MCF 10A (cell line): Measurements from ENCODE around the gene BRSK1. TPM values are rescaled to one million over a fixed set of nuclear protein-coding genes. Genes with fewer than 3 reads are reported as not detected.

ENCODE experiments used
- BruUV-seq: library from RNA; stranded (reverse); fragments of 400-500 nt; replicated peaks from 2 replicates; lab custom pipeline; 2021; lab: Mats Ljungman, UMichigan
- CTCF ChIA-PET: fragments of 300-600 bp; sonication (Branson Sonifier 250); formaldehyde crosslinking; extraction: SDS; loops from one replicate; lab custom pipeline; 2021; ENCODE audit warnings: antibody characterized with exemption, inconsistent platforms; lab: Yijun Ruan, JAX
- POLR2A ChIA-PET: fragments of 300-600, 350-650 bp; sonication (Branson Sonifier 250); formaldehyde crosslinking; extraction: SDS; loops from one replicate; lab custom pipeline; 2020; ENCODE audit warnings: antibody characterized with exemption, inconsistent platforms; lab: Yijun Ruan, JAX
- DNase-seq: peaks from one replicate; pipeline ENCODE4 v3.0.0-alpha.2; 2018; ENCODE audit not compliant: unreplicated experiment
- H3K27ac Mint-ChIP-seq: one replicate; pipeline ENCODE4 v1.8.0; 2022; ENCODE audit warnings: mild to moderate bottlenecking, low read depth, mixed read lengths; ENCODE audit not compliant: unreplicated experiment
- H3K27me3 Mint-ChIP-seq: one replicate; pipeline ENCODE4 v1.8.0; 2022; ENCODE audit warnings: mixed read lengths; ENCODE audit not compliant: insufficient read depth, unreplicated experiment
- H3K36me3 Mint-ChIP-seq: one replicate; pipeline ENCODE4 v1.8.0; 2022; ENCODE audit warnings: mild to moderate bottlenecking, moderate library complexity, mixed read lengths; ENCODE audit not compliant: insufficient read depth, unreplicated experiment
- H3K4me1 Mint-ChIP-seq: one replicate; pipeline ENCODE4 v1.8.0; 2022; ENCODE audit warnings: mixed read lengths; ENCODE audit not compliant: insufficient read depth, unreplicated experiment
- H3K4me3 Mint-ChIP-seq: one replicate; pipeline ENCODE4 v1.8.0; 2022; ENCODE audit warnings: mild to moderate bottlenecking, moderate library complexity, mixed read lengths; ENCODE audit not compliant: unreplicated experiment
- H3K9me3 Mint-ChIP-seq: one replicate; pipeline ENCODE4 v1.8.0; 2022; ENCODE audit warnings: mixed read lengths; ENCODE audit not compliant: unreplicated experiment
- CTCF ChIP-seq: fragments of 200-600 bp; IDR thresholded peaks from one replicate; pipeline ENCODE4 v1.8.0; 2022; ENCODE audit warnings: antibody characterized with exemption, mild to moderate bottlenecking; ENCODE audit not compliant: unreplicated experiment
- intact Hi-C: fragments of 100-400 bp; cut with micrococcal nuclease; formaldehyde crosslinking; loops from 2 replicates; pipeline ENCODE4 v1.14.1; 2022
- total RNA-seq: library from RNA; stranded (reverse); gene quantifications from 2 replicates; pipeline ENCODE4 v1.2.3, GENCODE V29; 2022

BRSK1 gene
- total RNA-seq, 1 experiment from 2014 or later: 5.1 TPM

GRCh38 chr19:55259540-55260210 lies 24.1 kb upstream of the BRSK1 start:
- ChIA-PET POLR2A (interaction anchor here (0.7 to 2.1 kb wide), 36 partner anchors 8 to 395 kb away, joined by 3 to 52 read pairs (median 5); partner anchors contain the start of genes BRSK1, DNAAF3, FIZ1 and HSPBP1), CTCF (interaction anchor here (0.6 to 1.9 kb wide), 9 partner anchors 21 to 244 kb away, joined by 3 to 6 read pairs (median 4); partner anchors contain the start of gene DNAAF3)
- intact Hi-C loops: loop anchor here (1.0 to 5.0 kb wide), 3 partner anchors 43 to 340 kb away; partner anchors contain the start of genes DNAAF3 and FIZ1
- H3K36me3 Mint-ChIP-seq: peaks cover 38% of the 10 kb centered on the region
- no peaks in the 10 kb centered on the region for H3K9me3 Mint-ChIP-seq
- DNase-seq: no peak
- H3K27me3 Mint-ChIP-seq: no peaks in the 10 kb centered on the region
- peak overlapping the region; percentile 88 for H3K4me3 Mint-ChIP-seq
- TF ChIP-seq CTCF: no peak
- peaks cover 27% of the 10 kb centered on the region for H3K4me1 Mint-ChIP-seq
- H3K27ac Mint-ChIP-seq: peak overlapping the region; percentile 92
- BruUV-seq: TSS peak; percentile 98

GRCh38 chr19:55261671-55262126 lies 22.1 kb upstream of the BRSK1 start:
- no peak for DNase-seq
- H3K4me3 Mint-ChIP-seq: no peak overlapping the region
- CTCF ChIA-PET: interaction anchor here (0.6 to 1.2 kb wide), 4 partner anchors 121 to 1126 kb away, joined by 3 to 6 read pairs (median 4); no protein-coding TSS in a partner anchor
- no peak for TF ChIP-seq CTCF
- H3K27ac Mint-ChIP-seq: no peak overlapping the region
- peaks cover 8% of the 10 kb centered on the region for H3K9me3 Mint-ChIP-seq
- POLR2A ChIA-PET: interaction anchor here (0.6 to 1.2 kb wide), 3 partner anchors 45 to 144 kb away, joined by 3 read pairs; partner anchors contain the start of gene PPP1R12C
- H3K4me1 Mint-ChIP-seq: peaks cover 9% of the 10 kb centered on the region
- no peaks in the 10 kb centered on the region for H3K27me3 Mint-ChIP-seq
- no TSS peak for BruUV-seq
- intact Hi-C loops: no loop called here
- H3K36me3 Mint-ChIP-seq: peaks cover 26% of the 10 kb centered on the region

- H3K4me1 Mint-ChIP-seq: peaks cover 3% of the 10 kb centered on the region
- no peaks in the 10 kb centered on the region for H3K27me3 Mint-ChIP-seq
- BruUV-seq: no TSS peak
- no peak for TF ChIP-seq CTCF
- H3K27ac Mint-ChIP-seq: no peak overlapping the region
- peaks cover 9% of the 10 kb centered on the region for H3K9me3 Mint-ChIP-seq
- CTCF ChIA-PET: interaction anchor here (0.6 to 1.2 kb wide), 2 partner anchors 29 to 121 kb away, joined by 4 to 6 read pairs; no protein-coding TSS in a partner anchor
- no peak overlapping the region for H3K4me3 Mint-ChIP-seq
- H3K36me3 Mint-ChIP-seq: peaks cover 26% of the 10 kb centered on the region
- intact Hi-C loops: no loop called here
- POLR2A ChIA-PET: interaction anchor here (0.6 to 1.2 kb wide), 2 partner anchors 46 to 145 kb away, joined by 3 read pairs; partner anchors contain the start of gene PPP1R12C
- DNase-seq: no peak
Measured at GRCh38 chr19:55262359-55262758, 21.4 kb upstream of the BRSK1 start.

- Mint-ChIP-seq H3K36me3 (peaks cover 17% of the 10 kb centered on the region), H3K4me3 (no peak overlapping the region), H3K4me1 (no peaks in the 10 kb centered on the region), H3K27me3 (no peaks in the 10 kb centered on the region), H3K9me3 (peaks cover 9% of the 10 kb centered on the region), H3K27ac (no peak overlapping the region)
- no peak for DNase-seq
- BruUV-seq: no TSS peak
- ChIA-PET POLR2A (no interaction called here), CTCF (interaction anchor here (1.4 kb wide), 1 partner anchor 37 kb away, joined by 3 read pairs; no protein-coding TSS in a partner anchor)
- no peak for TF ChIP-seq CTCF
- intact Hi-C loops: no loop called here
Measured at GRCh38 chr19:55264531-55264930, 19.3 kb upstream of the BRSK1 start.
